ENCODE data around the gene NALCN. TPM values are rescaled to one million over a fixed set of nuclear protein-coding genes. Genes with fewer than 3 reads are reported as not detected.
A peak's percentile ranks its signal among the peaks of the same experiment; 100 is the strongest.

The NALCN gene
- total RNA-seq (2021) (0.35 and 0.52 TPM in 2 replicates), Bru-seq, nascent RNA (percentile 17 among the genes with signal in this experiment), BruChase-seq, experiment 1, labeled RNA remaining after a 2-hour chase (percentile 18 among the genes with signal in this experiment), BruChase-seq, experiment 2, labeled RNA remaining after a 6-hour chase (percentile 15 among the genes with signal in this experiment)
- long read RNA-seq, partial matches to known transcripts, result 1 of 1 reads
- long read RNA-seq, other reads (novel, unspliced or antisense), result 0 of 1 reads

DNA sequence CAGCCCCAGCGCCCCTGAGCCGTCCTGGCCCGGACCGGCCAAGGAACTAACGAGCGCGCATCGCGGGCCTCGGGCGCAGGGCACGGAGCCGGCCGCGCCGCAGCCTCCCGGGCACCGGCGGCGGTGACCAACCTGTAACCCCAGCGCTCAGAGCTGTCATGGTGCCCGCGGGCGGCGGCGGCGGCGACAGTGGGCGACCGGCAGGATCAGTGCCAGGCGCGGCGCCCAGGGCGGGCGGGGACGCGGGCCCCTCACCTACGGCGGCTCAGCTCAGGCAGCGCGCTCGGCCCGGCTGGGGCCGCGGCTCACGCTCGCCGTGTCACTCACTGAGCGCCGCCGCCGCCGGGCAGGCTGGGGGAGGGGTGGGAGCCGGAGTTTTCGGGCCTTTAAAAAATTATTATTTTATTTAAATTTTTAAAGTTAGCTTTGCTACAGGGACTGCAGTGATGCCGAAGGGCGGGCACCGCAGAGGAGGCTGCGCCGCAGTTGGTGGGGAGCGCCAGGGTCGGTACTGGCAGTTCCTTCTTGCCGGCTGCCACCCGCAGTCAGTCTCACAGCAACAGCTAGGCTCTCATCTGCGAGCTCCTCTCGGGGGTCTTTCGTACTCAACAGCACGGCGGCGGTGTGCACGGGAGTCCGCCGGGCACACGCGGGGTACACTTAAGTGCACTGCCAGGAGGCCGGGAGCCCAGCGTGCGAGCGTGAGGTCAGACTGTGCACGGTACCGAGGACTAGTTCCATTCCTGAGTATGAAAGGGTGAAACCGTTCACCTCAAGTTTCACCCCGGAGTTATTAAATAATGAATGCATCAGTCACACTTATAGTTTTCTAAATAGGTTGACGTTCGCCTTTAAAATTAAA is at the start of gene NALCN:
NALCN (minus strand) TSS at position 328 of the 862 bp plus-strand sequence. CDS start 17,382 bp downstream, outside the sequence.
- H3K4me3 ChIP-seq (ENCODE audit: low read depth, low read length, poor library complexity, severe bottlenecking), result peak within 1 kb of the TSS; percentile 52
- H3K27me3 ChIP-seq (replicated peaks; ENCODE audit: insufficient read depth, low read depth, low read length, poor library complexity), result no peaks in the 10 kb centered on the region
- intact Hi-C loops (cut with micrococcal nuclease; ENCODE audit: unreplicated experiment), result no loop called here
- POLR2A ChIA-PET (ENCODE audit: low non-redundant PET), result no interaction called here
- peak; percentile 25 for DNase-seq (ENCODE audit: low spot score)
- no peak for TF ChIP-seq EZH2 (IDR thresholded peaks at IDR 0.05; ENCODE audit: borderline replicate concordance, low read depth, low read length, poor library complexity, severe bottlenecking)
- TF ChIP-seq, protein P1, sequence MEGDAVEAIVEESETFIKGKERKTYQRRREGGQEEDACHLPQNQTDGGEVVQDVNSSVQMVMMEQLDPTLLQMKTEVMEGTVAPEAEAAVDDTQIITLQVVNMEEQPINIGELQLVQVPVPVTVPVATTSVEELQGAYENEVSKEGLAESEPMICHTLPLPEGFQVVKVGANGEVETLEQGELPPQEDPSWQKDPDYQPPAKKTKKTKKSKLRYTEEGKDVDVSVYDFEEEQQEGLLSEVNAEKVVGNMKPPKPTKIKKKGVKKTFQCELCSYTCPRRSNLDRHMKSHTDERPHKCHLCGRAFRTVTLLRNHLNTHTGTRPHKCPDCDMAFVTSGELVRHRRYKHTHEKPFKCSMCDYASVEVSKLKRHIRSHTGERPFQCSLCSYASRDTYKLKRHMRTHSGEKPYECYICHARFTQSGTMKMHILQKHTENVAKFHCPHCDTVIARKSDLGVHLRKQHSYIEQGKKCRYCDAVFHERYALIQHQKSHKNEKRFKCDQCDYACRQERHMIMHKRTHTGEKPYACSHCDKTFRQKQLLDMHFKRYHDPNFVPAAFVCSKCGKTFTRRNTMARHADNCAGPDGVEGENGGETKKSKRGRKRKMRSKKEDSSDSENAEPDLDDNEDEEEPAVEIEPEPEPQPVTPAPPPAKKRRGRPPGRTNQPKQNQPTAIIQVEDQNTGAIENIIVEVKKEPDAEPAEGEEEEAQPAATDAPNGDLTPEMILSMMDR (conservative IDR thresholded peaks at IDR 0.05; ENCODE audit: low read depth, low read length), result no peak
- peaks cover 8% of the 10 kb centered on the region for H3K4me1 ChIP-seq (ENCODE audit: insufficient read depth, low read length, poor library complexity, severe bottlenecking)
- no peaks in the 10 kb centered on the region for H3K36me3 ChIP-seq (ENCODE audit: insufficient read depth, low read length, poor library complexity, severe bottlenecking)
- H3K27ac ChIP-seq (ENCODE audit: low read depth, low read length, poor library complexity, severe bottlenecking), result no peak within 1 kb of the TSS
- BruUV-seq (replicated peaks), result no TSS peak
- CTCF ChIA-PET, result no interaction called here
- H3K9me3 ChIP-seq (ENCODE audit: low read depth, low read length, poor library complexity, severe bottlenecking), result no peaks in the 10 kb centered on the region

DNA sequence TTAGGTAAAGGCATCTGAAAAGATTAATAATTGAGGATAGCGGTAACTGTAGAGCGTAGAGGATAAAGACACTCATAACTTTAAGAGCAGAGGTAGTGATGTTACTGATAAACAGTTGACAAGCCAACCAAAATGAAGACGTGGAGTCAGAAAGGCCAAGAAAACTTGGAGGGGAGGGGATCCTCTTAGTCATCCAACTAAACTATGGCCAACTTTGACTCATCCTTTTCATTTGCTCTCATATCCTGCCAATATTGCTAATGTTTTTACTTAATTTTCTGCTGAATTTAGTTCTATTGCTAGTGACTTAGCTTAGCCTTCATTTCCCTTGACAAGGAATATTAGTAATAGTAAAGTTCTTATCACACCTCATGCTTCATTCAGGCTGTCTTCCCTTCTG is 49.6 kb upstream of the NALCN start:
- no peak for DNase-seq (ENCODE audit: low spot score)
- H3K27me3 ChIP-seq (replicated peaks; ENCODE audit: insufficient read depth, low read depth, low read length, poor library complexity), result no peaks in the 10 kb centered on the region
- no TSS peak for BruUV-seq (replicated peaks)
- ChIA-PET POLR2A (ENCODE audit: low non-redundant PET) (no interaction called here), CTCF (no interaction called here)
- H3K36me3 ChIP-seq (ENCODE audit: insufficient read depth, low read length, poor library complexity, severe bottlenecking), result no peaks in the 10 kb centered on the region
- H3K27ac ChIP-seq (ENCODE audit: low read depth, low read length, poor library complexity, severe bottlenecking), result no peak overlapping the region
- H3K9me3 ChIP-seq (ENCODE audit: low read depth, low read length, poor library complexity, severe bottlenecking), result no peaks in the 10 kb centered on the region
- intact Hi-C loops (cut with micrococcal nuclease; ENCODE audit: unreplicated experiment), result no loop called here
- no peak overlapping the region for H3K4me3 ChIP-seq (ENCODE audit: low read depth, low read length, poor library complexity, severe bottlenecking)
- H3K4me1 ChIP-seq (ENCODE audit: insufficient read depth, low read length, poor library complexity, severe bottlenecking), result no peaks in the 10 kb centered on the region
- TF ChIP-seq EZH2 (IDR thresholded peaks at IDR 0.05; ENCODE audit: borderline replicate concordance, low read depth, low read length, poor library complexity, severe bottlenecking), result no peak
- TF ChIP-seq, protein P1 (conservative IDR thresholded peaks at IDR 0.05; ENCODE audit: low read depth, low read length), result no peak

DNA sequence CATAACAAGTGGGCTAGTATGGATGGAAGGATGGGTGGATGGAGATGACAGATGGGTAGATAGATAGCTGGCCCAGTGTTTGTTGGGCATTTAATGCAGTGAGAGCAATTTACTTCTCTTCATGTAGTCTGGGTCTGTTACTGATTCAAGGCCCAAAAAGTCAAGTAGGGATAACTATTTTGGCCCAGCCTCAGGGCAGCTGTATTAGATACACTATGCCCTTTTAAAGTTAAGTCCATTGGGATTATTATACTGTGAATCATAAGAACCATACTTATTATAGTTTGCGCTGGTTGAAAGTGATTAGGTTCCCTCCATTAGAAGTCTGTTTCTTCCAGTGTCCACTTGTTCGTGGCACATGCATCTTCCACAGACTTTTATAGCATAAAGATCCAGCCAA is 40.9 kb upstream of the NALCN start:
- no TSS peak for BruUV-seq (replicated peaks)
- Histone ChIP-seq H3K4me3 (ENCODE audit: low read depth, low read length, poor library complexity, severe bottlenecking) (no peak overlapping the region), H3K4me1 (ENCODE audit: insufficient read depth, low read length, poor library complexity, severe bottlenecking) (peaks cover 8% of the 10 kb centered on the region), H3K27me3 (replicated peaks; ENCODE audit: insufficient read depth, low read depth, low read length, poor library complexity) (no peaks in the 10 kb centered on the region), H3K9me3 (ENCODE audit: low read depth, low read length, poor library complexity, severe bottlenecking) (no peaks in the 10 kb centered on the region), H3K27ac (ENCODE audit: low read depth, low read length, poor library complexity, severe bottlenecking) (no peak overlapping the region), H3K36me3 (ENCODE audit: insufficient read depth, low read length, poor library complexity, severe bottlenecking) (no peaks in the 10 kb centered on the region)
- intact Hi-C loops (cut with micrococcal nuclease; ENCODE audit: unreplicated experiment), result no loop called here
- ChIA-PET POLR2A (ENCODE audit: low non-redundant PET) (no interaction called here), CTCF (no interaction called here)
- no peak for DNase-seq (ENCODE audit: low spot score)
- no peak for TF ChIP-seq EZH2 (IDR thresholded peaks at IDR 0.05; ENCODE audit: borderline replicate concordance, low read depth, low read length, poor library complexity, severe bottlenecking)
- TF ChIP-seq, protein P1 (conservative IDR thresholded peaks at IDR 0.05; ENCODE audit: low read depth, low read length), result no peak
